ENCODE measurements around the gene SCARF1.

Gene SCARF1

GRCh38 chr17:1608676-1609075 lies 36.9 kb downstream of the SCARF1 start:
- ChIA-PET CTCF (interaction anchor here (1.4 to 1.5 kb wide), 2 partner anchors 9 to 34 kb away, joined by 5 read pairs; no protein-coding TSS in a partner anchor), POLR2A (no interaction called here)
- Histone ChIP-seq H3K4me3 (ENCODE audit: low read depth, low read length) (no peak overlapping the region), H3K9me3 (ENCODE audit: control insufficient read depth, insufficient read depth, low read depth, low read length) (no peaks in the 10 kb centered on the region), H3K36me3 (ENCODE audit: control insufficient read depth in 2 of 2, insufficient read depth in 1 of 2, low read length in 2 of 2) (no peaks in the 10 kb centered on the region; a peak in 1 of 3 replicates), H3K27ac (ENCODE audit: extremely low read depth, low read depth, low read length) (no peak overlapping the region), H3K4me1 (ENCODE audit: control insufficient read depth, insufficient read depth, low read length) (no peaks in the 10 kb centered on the region)
- TF ChIP-seq GFI1B (tag by site-specific recombination; IDR thresholded peaks at IDR 0.05) = no peak
- TF ChIP-seq ZNF747 (tag by site-specific recombination; IDR thresholded peaks at IDR 0.05) = no peak
- TF ChIP-seq ZNF777 (tag by site-specific recombination; IDR thresholded peaks at IDR 0.05; ENCODE audit: borderline replicate concordance) = no peak
- TF ChIP-seq ZSCAN4 (tag by site-specific recombination; IDR thresholded peaks at IDR 0.05) = no peak
- no peak for TF ChIP-seq ZNF16 (tag by site-specific recombination; IDR thresholded peaks at IDR 0.05; ENCODE audit: low read depth)
- no peak for TF ChIP-seq ZNF426 (tag by site-specific recombination; IDR thresholded peaks at IDR 0.05)
- no peak for TF ChIP-seq ZNF830 (tag by site-specific recombination; IDR thresholded peaks at IDR 0.05; ENCODE audit: low read depth)
- TF ChIP-seq SP7 (tag by site-specific recombination; IDR thresholded peaks at IDR 0.05) = no peak

GRCh38 chr17:1607971-1608320 lies 37.6 kb downstream of the SCARF1 start:
- TF ChIP-seq KLF10 (tag by site-specific recombination; IDR thresholded peaks at IDR 0.05) (no peak), ZNF311 (tag by site-specific recombination; IDR thresholded peaks at IDR 0.05; ENCODE audit: borderline replicate concordance) (no peak), ZNF362 (tag by site-specific recombination; IDR thresholded peaks at IDR 0.05) (no peak), ZNF76 (tag by site-specific recombination; IDR thresholded peaks at IDR 0.05; ENCODE audit: borderline replicate concordance, low read depth) (no peak), ZNF621 (tag by site-specific recombination; IDR thresholded peaks at IDR 0.05) (no peak), ZNF596 (tag by site-specific recombination; IDR thresholded peaks at IDR 0.05) (no peak), PRDM2 (tag by site-specific recombination; IDR thresholded peaks at IDR 0.05; ENCODE audit: borderline replicate concordance) (no peak)
- H3K4me1 ChIP-seq (ENCODE audit: control insufficient read depth, insufficient read depth, low read length) = no peaks in the 10 kb centered on the region
- POLR2A ChIA-PET = no interaction called here

More at GRCh38 chr17:1607971-1608320, 37.6 kb downstream of the SCARF1 start:
- CTCF ChIA-PET = interaction anchor here (0.6 to 1.5 kb wide), 3 partner anchors 10 to 181 kb away, joined by 3 to 5 read pairs (median 5); no protein-coding TSS in a partner anchor
- Histone ChIP-seq H3K36me3 (ENCODE audit: control insufficient read depth in 2 of 2, insufficient read depth in 1 of 2, low read length in 2 of 2) (no peaks in the 10 kb centered on the region; a peak in 1 of 3 replicates), H3K27ac (ENCODE audit: extremely low read depth, low read depth, low read length) (no peak overlapping the region), H3K4me3 (ENCODE audit: low read depth, low read length) (no peak overlapping the region), H3K9me3 (ENCODE audit: control insufficient read depth, insufficient read depth, low read depth, low read length) (no peaks in the 10 kb centered on the region)
